HG03354 (cell line): ENCODE results near the gene LRRC71.

Source experiments
- ATAC-seq: cut with Tn5 transposase; IDR thresholded peaks from one replicate; pipeline ENCODE4 v1.9.1; 2021; ENCODE audit warnings: mild to moderate bottlenecking; ENCODE audit not compliant: unreplicated experiment, poor library complexity, severe bottlenecking

Gene LRRC71

GRCh38 chr1:156941675-156942074, 21.2 kb downstream of the LRRC71 start:
- no peak for ATAC-seq

- ATAC-seq: no peak
These were observed 21.7 kb downstream of the LRRC71 start for GRCh38 chr1:156942176-156942575.

DNA sequence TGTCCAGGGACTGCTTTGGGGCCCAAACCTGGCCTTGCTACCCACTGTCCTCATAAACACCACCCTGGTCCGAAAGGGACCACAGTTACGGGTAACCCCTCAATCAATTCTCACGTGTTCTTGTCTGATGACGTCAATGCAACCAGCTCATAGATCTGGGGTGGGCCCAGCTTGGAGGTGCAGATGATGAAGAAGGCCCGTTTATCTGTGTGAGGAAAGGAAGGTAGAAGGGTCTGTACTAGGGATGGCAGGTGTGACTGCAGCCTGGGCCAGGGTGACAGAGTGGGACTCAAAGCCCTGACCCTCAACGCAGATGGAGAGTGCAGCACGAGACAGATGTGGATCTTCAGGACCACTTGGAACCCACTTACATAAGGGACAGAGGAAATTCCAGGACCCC, 22.1 kb downstream of the LRRC71 start:
- ATAC-seq: no peak

DNA sequence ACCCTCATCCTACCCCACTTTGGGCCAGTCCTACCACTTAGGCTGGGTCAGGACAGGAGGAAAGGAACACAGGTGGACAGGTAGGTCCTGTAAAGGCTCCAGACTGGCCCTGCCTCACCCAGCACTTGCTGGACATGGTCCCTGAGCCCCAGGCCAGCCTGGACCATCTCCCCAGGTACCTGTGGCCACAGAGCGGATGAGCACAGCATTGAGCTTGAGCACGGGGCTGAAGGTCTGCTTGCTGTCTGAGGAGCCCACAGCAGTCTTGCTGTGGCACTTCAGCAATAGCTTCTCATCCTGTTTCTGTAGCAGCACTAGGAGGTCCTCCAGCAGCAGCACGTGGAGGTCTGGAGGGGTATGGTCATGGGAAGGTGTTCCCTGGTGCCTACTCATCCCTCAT, 23.3 kb downstream of the LRRC71 start:
- no peak for ATAC-seq

- ATAC-seq: no peak
These were observed 23.8 kb downstream of the LRRC71 start for GRCh38 chr1:156944268-156944667.

GRCh38 chr1:156944848-156945247, 24.4 kb downstream of the LRRC71 start:
- ATAC-seq: no peak

- ATAC-seq: no peak
These were observed 25.6 kb downstream of the LRRC71 start for GRCh38 chr1:156945881-156946661.

DNA sequence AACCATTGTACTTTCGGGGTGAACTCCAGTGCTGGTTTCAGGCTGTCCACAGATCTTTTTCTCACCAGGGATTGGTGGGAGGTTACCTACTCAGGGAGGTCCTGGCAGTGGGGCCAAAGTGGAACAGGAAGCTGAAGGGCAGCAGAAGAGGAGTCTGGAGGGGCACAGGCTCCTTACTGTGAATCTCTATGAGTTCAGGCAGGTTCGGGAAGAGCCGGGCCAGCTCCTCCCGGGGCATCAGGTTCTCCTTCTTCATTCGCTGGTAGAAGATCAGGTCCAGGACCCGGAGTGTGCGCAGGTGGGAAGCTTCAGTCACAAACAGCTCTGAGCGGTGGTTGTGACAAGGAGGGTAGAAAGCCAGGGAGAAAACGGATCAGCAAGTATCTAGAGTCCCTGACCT, 26.7 kb downstream of the LRRC71 start:
- ATAC-seq: no peak

DNA sequence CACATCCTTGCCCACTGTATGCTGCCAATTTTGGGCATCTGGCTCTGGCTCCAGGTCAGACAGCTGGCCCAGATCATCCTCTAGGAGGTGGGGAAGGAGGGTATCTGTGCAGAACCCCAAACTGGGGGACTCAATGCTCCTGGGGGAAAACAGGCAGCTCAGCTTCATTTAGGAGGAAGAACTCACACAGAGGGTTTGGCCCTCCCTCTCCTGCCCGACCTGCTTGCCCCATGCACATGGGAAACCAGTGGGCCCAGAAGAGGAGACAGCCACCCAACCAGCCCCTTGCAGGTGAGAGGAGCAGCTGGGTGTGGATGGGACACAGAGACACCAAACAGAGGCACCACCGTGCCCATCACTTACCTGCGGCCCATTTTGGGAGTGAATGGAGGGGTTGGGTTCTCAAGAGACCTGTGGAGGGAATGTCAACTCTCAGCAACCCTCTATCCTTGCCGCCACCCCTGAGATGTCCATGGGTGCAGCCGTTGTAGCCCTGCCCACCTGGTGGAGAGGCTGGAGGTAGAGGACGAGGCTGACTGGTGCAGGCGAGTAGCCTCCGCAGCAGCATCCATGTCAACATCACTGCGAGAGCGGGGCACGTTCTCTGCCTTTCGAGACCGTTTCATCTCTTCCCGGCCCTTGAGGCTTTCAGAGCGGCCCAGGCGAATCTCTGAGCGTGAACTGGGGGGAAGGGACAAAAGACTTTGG, 27.5 kb downstream of the LRRC71 start:
- no peak for ATAC-seq

DNA sequence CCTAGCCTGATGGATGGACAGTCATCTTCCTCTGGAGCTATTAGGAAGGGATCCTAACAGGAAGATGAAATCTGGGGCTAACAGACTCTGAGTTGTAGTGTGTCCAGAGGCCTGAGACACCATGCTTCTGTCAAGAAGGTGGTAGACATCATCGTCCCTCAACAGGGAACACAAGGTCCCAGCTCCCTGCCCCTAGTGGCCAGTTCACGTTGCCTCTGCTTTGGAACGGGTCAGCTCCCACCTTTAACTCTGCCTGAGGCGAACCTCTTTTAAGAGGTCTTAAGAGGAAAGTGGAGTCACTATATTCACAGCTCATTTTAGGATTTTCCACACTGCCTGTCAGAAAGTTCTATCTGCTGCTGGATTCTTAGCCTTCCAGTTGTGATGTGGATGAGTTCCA, 28.3 kb downstream of the LRRC71 start:
- no peak for ATAC-seq

DNA sequence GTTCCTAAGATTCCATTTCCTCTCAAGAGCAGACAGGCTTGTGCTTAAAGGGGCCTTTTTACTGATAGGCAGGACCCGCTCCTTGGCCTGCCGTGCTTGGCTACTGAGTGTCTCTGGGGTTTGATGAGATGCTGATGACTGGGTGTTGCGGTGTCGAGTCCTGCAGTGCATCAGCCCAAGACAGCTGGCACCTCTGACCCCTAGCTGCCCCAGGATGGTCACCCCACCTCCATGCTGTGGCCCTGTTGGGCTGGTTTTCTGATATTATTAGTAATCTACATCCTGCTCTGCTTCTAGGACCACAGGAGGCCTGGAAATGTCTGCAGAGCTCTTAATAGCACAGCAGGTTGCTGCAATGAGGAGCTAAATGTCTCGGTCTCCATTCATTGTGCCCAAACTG, 28.7 kb downstream of the LRRC71 start:
- ATAC-seq: no peak

DNA sequence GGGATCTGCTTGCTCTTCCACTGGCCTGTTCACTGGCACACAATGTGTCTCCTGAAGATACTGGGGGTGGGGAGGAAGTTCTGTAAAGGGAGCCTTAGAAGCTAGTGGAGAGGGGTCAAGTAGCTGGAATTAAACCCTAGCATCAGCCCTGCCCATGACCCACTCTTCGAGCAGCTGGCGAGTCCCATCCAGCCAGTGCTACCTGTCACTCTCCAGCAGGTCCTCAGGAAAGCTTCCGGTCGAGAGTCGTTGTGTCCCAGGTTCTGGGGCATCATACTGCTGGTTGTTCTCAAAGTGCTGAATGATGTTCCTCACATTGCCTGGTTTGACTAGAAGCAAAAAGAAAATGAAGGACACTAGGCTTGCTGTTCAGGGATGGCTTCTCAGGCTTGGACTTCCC, 30.9 kb downstream of the LRRC71 start:
- no peak for ATAC-seq

- ATAC-seq: no peak
These were observed 33.1 kb downstream of the LRRC71 start for GRCh38 chr1:156953571-156953970.

DNA sequence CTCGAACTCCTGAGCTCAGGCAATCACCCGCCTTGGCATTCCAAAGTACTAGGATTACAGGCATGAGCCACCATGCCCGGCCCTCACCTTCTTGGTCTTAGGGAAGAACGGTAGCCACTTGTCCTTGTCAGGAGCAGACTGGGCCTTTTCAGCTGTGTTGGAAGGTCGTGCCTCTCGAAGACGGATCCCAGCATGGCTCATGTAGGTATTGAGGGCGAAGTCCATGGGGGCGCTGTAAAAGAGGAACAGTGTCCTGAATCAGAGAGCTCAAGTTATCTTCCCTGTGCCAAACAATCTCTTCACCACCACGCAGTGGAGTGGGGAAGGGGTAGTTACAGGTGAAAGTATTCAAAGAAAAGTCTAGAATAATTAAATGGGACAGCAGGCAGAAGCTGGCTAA, 35.9 kb downstream of the LRRC71 start:
- no peak for ATAC-seq

DNA sequence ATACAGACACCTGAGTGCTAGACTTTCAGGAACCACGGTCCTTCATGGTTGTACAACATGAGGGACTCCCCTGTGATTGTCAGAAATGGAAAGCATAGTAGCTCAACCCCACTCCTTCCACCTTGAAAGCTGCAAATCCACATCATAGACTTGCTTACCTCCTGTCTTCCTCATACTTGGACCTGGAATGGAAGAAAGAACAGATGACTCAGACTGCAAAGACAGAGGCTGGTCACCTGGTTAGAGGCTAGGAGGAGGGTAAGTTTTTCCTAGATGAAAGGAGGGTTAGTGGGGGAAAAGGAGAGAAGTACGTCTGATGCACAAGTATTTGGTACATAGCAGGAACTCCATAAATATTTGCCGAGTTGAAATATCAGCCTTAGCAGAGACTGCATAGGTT, 37.2 kb downstream of the LRRC71 start:
- ATAC-seq: no peak

GRCh38 chr1:156958247-156958714, 37.8 kb downstream of the LRRC71 start:
- ATAC-seq: no peak

GRCh38 chr1:156959414-156959813, 39.0 kb downstream of the LRRC71 start:
- no peak for ATAC-seq

GRCh38 chr1:156959925-156960324, 39.5 kb downstream of the LRRC71 start:
- no peak for ATAC-seq

- ATAC-seq: no peak
These were observed 41.3 kb downstream of the LRRC71 start for GRCh38 chr1:156961709-156962108.

DNA sequence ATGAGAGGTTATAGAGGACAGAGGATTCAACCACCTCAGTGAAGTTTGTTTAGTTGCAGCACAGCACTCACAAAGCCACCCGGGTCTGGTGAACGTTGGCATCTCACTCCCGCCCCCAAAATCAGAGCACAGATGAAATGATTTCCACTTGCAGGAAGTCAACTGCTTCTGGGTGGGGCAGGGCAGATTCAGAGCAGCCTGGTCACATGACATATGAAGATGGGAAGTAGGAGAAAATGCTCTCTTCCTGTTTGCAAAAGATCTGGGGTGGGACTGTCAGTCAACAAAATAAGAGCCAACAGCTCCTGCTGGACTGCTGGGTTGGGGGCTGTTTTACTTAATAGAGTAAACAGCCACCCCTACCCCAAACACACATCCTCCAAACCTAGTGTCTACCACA, 43.2 kb downstream of the LRRC71 start:
- no peak for ATAC-seq

DNA sequence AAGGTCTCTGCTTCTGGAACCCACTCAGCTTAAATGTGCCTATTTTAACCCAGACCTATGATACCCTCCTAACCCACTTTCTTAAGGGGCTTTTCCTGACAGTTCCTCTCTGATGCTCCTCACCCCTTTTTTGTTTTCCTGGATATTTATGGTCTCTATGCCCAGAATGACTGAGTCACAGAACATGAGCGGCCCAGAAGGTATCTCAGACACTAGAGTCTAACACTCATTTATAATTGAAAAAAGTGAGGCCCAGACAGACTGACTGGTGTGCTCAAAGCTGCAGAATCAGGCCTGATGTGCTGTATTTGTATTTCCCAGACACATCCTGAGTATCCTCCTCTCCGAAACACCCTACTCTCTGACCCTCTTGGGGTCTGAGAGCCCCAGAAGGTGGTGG, 44.0 kb downstream of the LRRC71 start:
- ATAC-seq: no peak
